H1 (cell line): ENCODE results near the gene FAM193B. TPM values are rescaled to one million over a fixed set of nuclear protein-coding genes. Genes with fewer than 3 reads are reported as not detected.

ENCODE experiments used
- ATF3 ChIP-seq: IDR thresholded peaks from 2 replicates; pipeline ENCODE4 v1.6.1; 2011; ENCODE audit warnings: low read depth, mild to moderate bottlenecking, low read length; ENCODE audit not compliant: insufficient read depth
- BCL11A ChIP-seq, 2 experiments: IDR thresholded peaks; one replicate each; pipeline ENCODE4 v1.6.1; 2011; ENCODE audit warnings: low read depth in 2 of 2, low read length in 2 of 2, mild to moderate bottlenecking in 2 of 2
- CBX5 ChIP-seq: fragments of 300-800, 300-1000 bp; sonication (generic); IDR thresholded peaks from 2 replicates; pipeline ENCODE4 v1.7.1; 2016; ENCODE audit warnings: antibody characterized with exemption, low read length, low read depth
- CTCF ChIP-seq, 3 experiments: IDR thresholded peaks; 1 replicate in 2 of 3; 2 replicates in 1 of 3; pipeline versions ENCODE4 v1.5.1 to v1.6.1; 2011; ENCODE audit warnings: low read length in 3 of 3, mild to moderate bottlenecking in 3 of 3, inconsistent platforms in 2 of 3, low read depth in 1 of 3, moderate library complexity in 1 of 3; ENCODE audit not compliant: insufficient read depth in 1 of 3; ENCODE audit errors: control extremely low read depth in 1 of 3
- EGR1 ChIP-seq: IDR thresholded peaks from 2 replicates; pipeline ENCODE4 v1.6.1; 2011; ENCODE audit warnings: low read depth, low read length, borderline replicate concordance
- GABPA ChIP-seq: IDR thresholded peaks from 2 replicates; pipeline ENCODE4 v1.6.1; 2011; ENCODE audit warnings: mild to moderate bottlenecking, low read length, moderate library complexity, borderline replicate concordance; ENCODE audit not compliant: insufficient read depth
- GTF2F1 ChIP-seq: IDR thresholded peaks from 2 replicates; pipeline ENCODE4 v1.6.1; 2012; ENCODE audit warnings: low read depth, low read length, improper control_type of control experiment, borderline replicate concordance
- JUN ChIP-seq: IDR thresholded peaks from 2 replicates; pipeline ENCODE4 v1.6.1; 2011; ENCODE audit warnings: low read depth, mild to moderate bottlenecking, improper control_type of control experiment, low read length
- KDM4A ChIP-seq: IDR thresholded peaks from one replicate; pipeline ENCODE4 v1.7.1; 2012; ENCODE audit warnings: low read depth, mild to moderate bottlenecking, moderate library complexity, low read length, inconsistent platforms; ENCODE audit not compliant: severe bottlenecking
- POLR2A ChIP-seq, 2 experiments: IDR thresholded peaks; 1 replicate in 1 of 2; 2 replicates in 1 of 2; pipeline ENCODE4 v1.6.1; 2011; ENCODE audit warnings: low read depth in 2 of 2, low read length in 2 of 2, mild to moderate bottlenecking in 2 of 2; ENCODE audit errors: control extremely low read depth in 1 of 2
- SAP30 ChIP-seq: fragments of 300-600 bp; sonication (generic); IDR thresholded peaks from 2 replicates; pipeline ENCODE4 v1.7.1; 2012; ENCODE audit warnings: low read length, moderate library complexity, mild to moderate bottlenecking, inconsistent platforms; ENCODE audit not compliant: insufficient read depth, insufficient replicate concordance
- SP1 ChIP-seq: IDR thresholded peaks from 2 replicates; pipeline ENCODE4 v1.6.1; 2011; ENCODE audit warnings: low read depth, low read length
- SP4 ChIP-seq: IDR thresholded peaks from 2 replicates; pipeline ENCODE4 v1.6.1; 2012; ENCODE audit warnings: low read length, inconsistent platforms
- SRF ChIP-seq: IDR thresholded peaks from 2 replicates; pipeline ENCODE4 v1.6.1; 2011; ENCODE audit warnings: mild to moderate bottlenecking, low read depth, low read length, moderate library complexity
- SUZ12 ChIP-seq: fragments of 200-600 bp; sonication (generic); IDR thresholded peaks from 2 replicates; pipeline ENCODE4 v1.6.1; 2012; ENCODE audit warnings: mild to moderate bottlenecking, inconsistent platforms, low read length, moderate library complexity, mixed read lengths
- YY1 ChIP-seq: IDR thresholded peaks from 2 replicates; pipeline ENCODE4 v1.6.1; 2011; ENCODE audit warnings: low read depth, mild to moderate bottlenecking, low read length
- polyA plus RNA-seq, 7 experiments: library from polyadenylated mRNA; depleted of rRNA in 3 of 7; stranded (reverse) in 5 of 7; unstranded in 2 of 7; fragments of >200 nt in 5 of 7; fragments of 200-250 nt in 2 of 7; gene quantifications; 1 replicate in 5 of 7; 2 replicates in 1 of 7; 4 replicates in 1 of 7; pipeline versions ENCODE4 v1.2.1 to v1.2.3, GENCODE V29; 2011 to 2013; ENCODE audit warnings: missing spikeins in 2 of 7, mixed read lengths in 2 of 7
- total RNA-seq: library from RNA; stranded (reverse); fragmentation: NEBNext Ultra II Directional; extraction: Animal tissue kit (Norgen Biotek cat#: 25700); gene quantifications from 2 replicates; pipeline ENCODE4 v1.2.1, GENCODE V29; 2021

The FAM193B gene
- total and polyA plus RNA-seq, 2 of the 8 experiments (the other 6 are each of a cell fraction or from before 2014, with no cell fraction given): 49.9 to 69.8 TPM

- no peak; the same call in 1 of the 2 replicates for TF ChIP-seq GABPA
- TF ChIP-seq KDM4A: no peak
- TF ChIP-seq SRF: peak; percentile 97
- TF ChIP-seq SUZ12: no peak
- no peak for TF ChIP-seq SP1
- TF ChIP-seq POLR2A (IDR thresholded peaks at IDR 0.05; ENCODE audit: control extremely low read depth in 1 of 2, low read depth in 2 of 2, low read length in 2 of 2): peak in 1 of 2 experiments; percentile 86; a peak in 2 of 3 replicates
- no peak for TF ChIP-seq BCL11A (IDR thresholded peaks at IDR 0.05; ENCODE audit: low read depth in 2 of 2, low read length in 2 of 2)
- TF ChIP-seq EGR1: no peak
- no peak for TF ChIP-seq CBX5
- TF ChIP-seq ATF3: no peak
- no peak for TF ChIP-seq GTF2F1
- TF ChIP-seq SP4: 0 out of 2 replicates have a peak, but pooled peaks have one; percentile 12
- no peak for TF ChIP-seq YY1
- TF ChIP-seq CTCF (IDR thresholded peaks at IDR 0.05; ENCODE audit: control extremely low read depth in 1 of 3, insufficient read depth in 1 of 3, low read depth in 1 of 3, low read length in 3 of 3): no peak
- no peak for TF ChIP-seq SAP30
- no peak for TF ChIP-seq JUN
These were observed 57.6 kb downstream of the FAM193B start (continued) for GRCh38 chr5:177496727-177497291.
